ENCODE data around the gene GABRA4. TPM values are rescaled to one million over a fixed set of nuclear protein-coding genes. Genes with fewer than 3 reads are reported as not detected.

The GABRA4 gene
- polyA plus RNA-seq, 3 donors: not detected

- TF ChIP-seq CTCF (IDR thresholded peaks at IDR 0.05): no peak
- no peaks in the 10 kb centered on the region for H3K4me1 Mint-ChIP-seq
- Histone ChIP-seq H3K9me3 (replicated peaks in 1 of 2; ENCODE audit: control insufficient read depth in 1 of 2, insufficient read depth in 1 of 2, low read length in 2 of 2) (no peaks in the 10 kb centered on the region), H3K27me3 (ENCODE audit: control insufficient read depth in 2 of 2, insufficient read depth in 2 of 2, low read length in 2 of 2) (peaks cover 2 to 8% of the 10 kb centered on the region in 2 donors), H2AFZ (ENCODE audit: insufficient read depth, low read depth, low read length, poor library complexity, severe bottlenecking) (no peak overlapping the region), H3K4me3 (replicated peaks in 1 of 3; ENCODE audit: low read depth in 2 of 3, low read length in 3 of 3) (no peak overlapping the region), H3K36me3 (replicated peaks in 1 of 2; ENCODE audit: control insufficient read depth in 1 of 2, insufficient read depth in 2 of 2, low read length in 2 of 2) (no peaks in the 10 kb centered on the region), H3K79me2 (ENCODE audit: insufficient read depth, low read length) (no peaks in the 10 kb centered on the region), H3K4me2 (replicated peaks; ENCODE audit: extremely low read depth, low read length, poor library complexity, severe bottlenecking) (no peak overlapping the region), H3K4me1 (ENCODE audit: control insufficient read depth in 1 of 2, insufficient read depth in 2 of 2, low read length in 2 of 2) (no peaks in the 10 kb centered on the region), H3K9ac (ENCODE audit: insufficient read depth, low read length, poor library complexity, severe bottlenecking) (no peak overlapping the region), H3K27ac (ENCODE audit: low read depth in 1 of 2, low read length in 2 of 2) (no peak overlapping the region), H4K20me1 (ENCODE audit: insufficient read depth, low read length) (no peaks in the 10 kb centered on the region)
- H3K27me3 Mint-ChIP-seq (ENCODE audit: low read depth in 3 of 3): peaks cover 3 to 12% (median 9%) of the 10 kb centered on the region in 3 donors
- H3K9me3 Mint-ChIP-seq: no peaks in the 10 kb centered on the region
- no peak for DNase-seq
- H3K27ac Mint-ChIP-seq: no peak overlapping the region
- intact Hi-C loops (cut with micrococcal nuclease): no loop called here
- no peak overlapping the region for H3K4me3 Mint-ChIP-seq
- WGBS (ENCODE audit: insufficient coverage): 95% methylated on average over 2 of the region's 4 CpGs
- H3K36me3 Mint-ChIP-seq: no peaks in the 10 kb centered on the region
Measured at GRCh38 chr4:46956451-46956850, 36.9 kb downstream of the GABRA4 start.

DNA sequence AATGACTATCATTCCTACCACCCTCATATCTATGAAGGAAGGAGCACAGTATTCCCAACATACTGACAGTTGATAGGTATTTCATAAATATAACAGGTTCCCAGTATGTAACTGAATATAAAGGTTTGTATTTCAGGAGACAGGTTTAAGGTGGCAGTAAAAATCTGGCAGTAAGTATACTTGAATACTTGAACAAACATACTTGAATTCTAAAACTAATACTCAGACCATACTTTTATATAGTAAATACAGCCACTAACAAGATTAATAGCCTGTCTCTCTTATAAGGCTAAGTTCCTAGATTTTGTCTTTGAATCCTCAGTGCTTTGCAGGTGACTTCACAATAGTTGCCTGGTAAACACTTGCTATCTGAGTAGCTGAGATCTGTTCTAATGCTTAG, 37.8 kb downstream of the GABRA4 start:
- H3K27me3 Mint-ChIP-seq (ENCODE audit: low read depth in 3 of 3): peaks cover 4 to 10% (median 6%) of the 10 kb centered on the region in 3 donors
- no peak for TF ChIP-seq CTCF (IDR thresholded peaks at IDR 0.05)
- Histone ChIP-seq H3K27ac (ENCODE audit: low read depth in 1 of 2, low read length in 2 of 2) (no peak overlapping the region), H2AFZ (ENCODE audit: insufficient read depth, low read depth, low read length, poor library complexity, severe bottlenecking) (no peak overlapping the region), H3K4me3 (replicated peaks in 1 of 3; ENCODE audit: low read depth in 2 of 3, low read length in 3 of 3) (no peak overlapping the region), H3K9me3 (replicated peaks in 1 of 2; ENCODE audit: control insufficient read depth in 1 of 2, insufficient read depth in 1 of 2, low read length in 2 of 2) (no peaks in the 10 kb centered on the region), H3K36me3 (replicated peaks in 1 of 2; ENCODE audit: control insufficient read depth in 1 of 2, insufficient read depth in 2 of 2, low read length in 2 of 2) (no peaks in the 10 kb centered on the region), H3K79me2 (ENCODE audit: insufficient read depth, low read length) (no peaks in the 10 kb centered on the region), H3K9ac (ENCODE audit: insufficient read depth, low read length, poor library complexity, severe bottlenecking) (no peak overlapping the region), H3K4me2 (replicated peaks; ENCODE audit: extremely low read depth, low read length, poor library complexity, severe bottlenecking) (no peak overlapping the region), H4K20me1 (ENCODE audit: insufficient read depth, low read length) (no peaks in the 10 kb centered on the region), H3K4me1 (ENCODE audit: control insufficient read depth in 1 of 2, insufficient read depth in 2 of 2, low read length in 2 of 2) (no peaks in the 10 kb centered on the region), H3K27me3 (ENCODE audit: control insufficient read depth in 2 of 2, insufficient read depth in 2 of 2, low read length in 2 of 2) (peaks cover 2 to 8% of the 10 kb centered on the region in 2 donors)
- no peak overlapping the region for H3K4me3 Mint-ChIP-seq
- H3K27ac Mint-ChIP-seq: no peak overlapping the region
- no peak for DNase-seq
- intact Hi-C loops (cut with micrococcal nuclease): no loop called here
- H3K4me1 Mint-ChIP-seq: no peaks in the 10 kb centered on the region
- H3K36me3 Mint-ChIP-seq: no peaks in the 10 kb centered on the region
- H3K9me3 Mint-ChIP-seq: no peaks in the 10 kb centered on the region
